ENCODE measurements around the gene CDYL2. TPM values are rescaled to one million over a fixed set of nuclear protein-coding genes. Genes with fewer than 3 reads are reported as not detected.

The CDYL2 gene
- total and polyA plus RNA-seq, 4 donors: 1.3 to 12.6 (median 3.7) TPM

DNA sequence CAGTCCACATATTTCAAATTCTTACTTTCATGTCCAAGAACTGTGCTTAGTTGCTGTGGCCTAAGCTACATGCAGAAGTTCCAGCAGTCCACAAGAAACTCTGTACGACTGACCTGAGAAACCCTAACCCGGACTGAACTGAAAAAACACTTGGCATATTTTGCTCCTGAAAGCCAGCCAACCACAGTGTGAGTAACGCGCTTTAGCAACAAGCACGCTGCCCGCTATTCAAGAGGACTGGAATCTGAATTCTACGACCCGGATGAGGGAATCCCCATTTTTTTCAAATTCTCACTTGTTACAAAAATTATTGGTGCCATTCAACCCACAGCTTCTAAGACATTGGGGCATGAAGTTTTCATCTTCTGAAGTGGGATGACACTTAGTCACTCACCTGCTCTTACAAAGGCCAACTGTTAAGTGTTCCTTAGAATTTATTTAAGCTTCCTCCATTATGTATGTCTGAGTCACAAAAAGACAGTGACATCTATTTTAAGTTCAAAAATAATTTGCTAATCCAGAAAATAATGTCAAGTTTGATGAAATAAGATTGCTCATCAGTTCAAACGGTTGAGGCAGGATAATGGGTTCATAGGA is 78.7 kb downstream of the CDYL2 start:
- no peaks in the 10 kb centered on the region for H3K36me3 ChIP-seq (ENCODE audit: control insufficient read depth in 4 of 4, insufficient read depth in 4 of 4, low read length in 4 of 4)
- no peaks in the 10 kb centered on the region for H3K27me3 ChIP-seq (ENCODE audit: control insufficient read depth in 3 of 3, insufficient read depth in 3 of 3, low read length in 2 of 3)
- no peak overlapping the region for H3K27ac ChIP-seq (ENCODE audit: low read depth in 1 of 2, low read length in 1 of 2)
- H3K4me3 ChIP-seq: no peak overlapping the region
- H3K9me3 ChIP-seq (ENCODE audit: control insufficient read depth in 4 of 4, insufficient read depth in 3 of 4, low read length in 3 of 4): peaks cover 0 to 5% (median 1%) of the 10 kb centered on the region in 4 donors
- no peaks in the 10 kb centered on the region for H3K4me1 ChIP-seq (ENCODE audit: control insufficient read depth in 5 of 5, insufficient read depth in 5 of 5, low read length in 5 of 5)
- no peak overlapping the region for H3K9ac ChIP-seq (ENCODE audit: insufficient read depth in 1 of 2, low read length in 2 of 2)
- 80 to 85% methylated on average over 9 of the region's 9 CpGs for WGBS, 2 donors
- ATAC-seq (ENCODE audit: insufficient read depth, low FRiP score) (no peak), DNase-seq (no peak)
- TF ChIP-seq, protein P1, sequence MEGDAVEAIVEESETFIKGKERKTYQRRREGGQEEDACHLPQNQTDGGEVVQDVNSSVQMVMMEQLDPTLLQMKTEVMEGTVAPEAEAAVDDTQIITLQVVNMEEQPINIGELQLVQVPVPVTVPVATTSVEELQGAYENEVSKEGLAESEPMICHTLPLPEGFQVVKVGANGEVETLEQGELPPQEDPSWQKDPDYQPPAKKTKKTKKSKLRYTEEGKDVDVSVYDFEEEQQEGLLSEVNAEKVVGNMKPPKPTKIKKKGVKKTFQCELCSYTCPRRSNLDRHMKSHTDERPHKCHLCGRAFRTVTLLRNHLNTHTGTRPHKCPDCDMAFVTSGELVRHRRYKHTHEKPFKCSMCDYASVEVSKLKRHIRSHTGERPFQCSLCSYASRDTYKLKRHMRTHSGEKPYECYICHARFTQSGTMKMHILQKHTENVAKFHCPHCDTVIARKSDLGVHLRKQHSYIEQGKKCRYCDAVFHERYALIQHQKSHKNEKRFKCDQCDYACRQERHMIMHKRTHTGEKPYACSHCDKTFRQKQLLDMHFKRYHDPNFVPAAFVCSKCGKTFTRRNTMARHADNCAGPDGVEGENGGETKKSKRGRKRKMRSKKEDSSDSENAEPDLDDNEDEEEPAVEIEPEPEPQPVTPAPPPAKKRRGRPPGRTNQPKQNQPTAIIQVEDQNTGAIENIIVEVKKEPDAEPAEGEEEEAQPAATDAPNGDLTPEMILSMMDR (IDR thresholded peaks at IDR 0.05; ENCODE audit: control extremely low read depth, extremely low read depth): no peak

DNA sequence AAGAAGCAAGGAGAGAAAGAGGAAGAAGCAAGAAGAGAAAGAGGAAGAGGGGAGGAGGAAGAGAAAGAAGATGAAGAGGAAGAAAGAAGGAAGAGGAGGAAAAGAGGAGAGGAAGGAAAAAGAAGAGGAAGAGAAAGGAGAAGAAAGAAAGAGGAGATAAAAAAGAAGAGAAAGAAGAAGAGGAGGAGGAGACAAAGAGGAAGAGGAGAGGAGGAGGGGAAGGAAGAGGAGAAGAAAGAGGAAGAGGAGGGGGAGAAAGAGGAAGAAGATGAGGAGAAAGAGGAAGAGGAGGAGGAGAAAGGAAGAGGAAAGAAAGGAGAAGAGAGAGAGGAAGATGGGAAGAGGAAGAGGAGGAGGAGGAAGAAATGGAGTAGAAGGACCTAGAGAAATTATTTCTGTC is 80.4 kb downstream of the CDYL2 start:
- no peaks in the 10 kb centered on the region for H3K36me3 ChIP-seq (ENCODE audit: control insufficient read depth in 4 of 4, insufficient read depth in 4 of 4, low read length in 4 of 4)
- H3K9ac ChIP-seq (ENCODE audit: insufficient read depth in 1 of 2, low read length in 2 of 2): no peak overlapping the region
- ATAC-seq (ENCODE audit: insufficient read depth, low FRiP score) (no peak), DNase-seq (no peak)
- TF ChIP-seq, protein P1 (IDR thresholded peaks at IDR 0.05; ENCODE audit: control extremely low read depth, extremely low read depth): no peak
- H3K27me3 ChIP-seq (ENCODE audit: control insufficient read depth in 3 of 3, insufficient read depth in 3 of 3, low read length in 2 of 3): no peaks in the 10 kb centered on the region
- peaks cover 0 to 5% (median 1%) of the 10 kb centered on the region in 4 donors for H3K9me3 ChIP-seq (ENCODE audit: control insufficient read depth in 4 of 4, insufficient read depth in 3 of 4, low read length in 3 of 4)
- H3K27ac ChIP-seq (ENCODE audit: low read depth in 1 of 2, low read length in 1 of 2): no peak overlapping the region
- no peak overlapping the region for H3K4me3 ChIP-seq
- H3K4me1 ChIP-seq (ENCODE audit: control insufficient read depth in 5 of 5, insufficient read depth in 5 of 5, low read length in 5 of 5): peaks cover 0 to under 1% (median 0%) of the 10 kb centered on the region in 5 donors

DNA sequence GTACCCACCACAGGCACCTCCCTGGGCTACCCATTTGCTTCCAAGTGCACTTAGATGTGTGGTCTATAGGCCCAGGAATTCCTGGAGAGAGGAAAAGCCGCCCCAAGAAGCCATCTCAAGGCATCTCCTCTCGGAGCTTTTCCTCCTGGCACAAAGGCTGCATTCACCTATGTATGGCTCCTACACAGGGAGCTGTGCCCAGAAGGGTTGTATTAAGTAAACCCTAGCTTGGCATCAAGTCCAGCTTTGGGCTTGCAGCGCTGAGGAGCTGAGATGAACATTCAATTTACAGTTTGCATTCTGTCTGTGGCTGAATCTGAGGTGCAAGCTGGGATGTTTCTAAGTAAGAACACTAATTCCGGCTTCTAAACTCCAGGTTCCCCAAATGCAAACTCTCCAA is 81.3 kb downstream of the CDYL2 start:
- no peaks in the 10 kb centered on the region for H3K27me3 ChIP-seq (ENCODE audit: control insufficient read depth in 3 of 3, insufficient read depth in 3 of 3, low read length in 2 of 3)
- H3K27ac ChIP-seq (ENCODE audit: low read depth in 1 of 2, low read length in 1 of 2): no peak overlapping the region
- no peak overlapping the region for H3K9ac ChIP-seq (ENCODE audit: insufficient read depth in 1 of 2, low read length in 2 of 2)
- peaks cover 0 to 4% (median 0%) of the 10 kb centered on the region in 5 donors for H3K4me1 ChIP-seq (ENCODE audit: control insufficient read depth in 5 of 5, insufficient read depth in 5 of 5, low read length in 5 of 5)
- TF ChIP-seq, protein P1 (IDR thresholded peaks at IDR 0.05; ENCODE audit: control extremely low read depth, extremely low read depth): no peak
- DNase-seq (no peak), ATAC-seq (ENCODE audit: insufficient read depth, low FRiP score) (no peak)
- H3K36me3 ChIP-seq (ENCODE audit: control insufficient read depth in 4 of 4, insufficient read depth in 4 of 4, low read length in 4 of 4): no peaks in the 10 kb centered on the region
- no peak overlapping the region for H3K4me3 ChIP-seq
- H3K9me3 ChIP-seq (ENCODE audit: control insufficient read depth in 4 of 4, insufficient read depth in 3 of 4, low read length in 3 of 4): peaks cover 0 to 5% (median 1%) of the 10 kb centered on the region in 4 donors
- WGBS, 2 donors: 93 to 95% methylated on average over 4 of the region's 4 CpGs

Data from lung (tissue), 12 donors.